Fibroblast of peridontal ligament (primary cell): Measurements from ENCODE around the gene GLDN.

Experiments
- DNase-seq: peaks from one replicate; pipeline ENCODE4 v3.0.0-alpha.2; 2010; ENCODE audit errors: extremely low read depth

GLDN gene

DNA sequence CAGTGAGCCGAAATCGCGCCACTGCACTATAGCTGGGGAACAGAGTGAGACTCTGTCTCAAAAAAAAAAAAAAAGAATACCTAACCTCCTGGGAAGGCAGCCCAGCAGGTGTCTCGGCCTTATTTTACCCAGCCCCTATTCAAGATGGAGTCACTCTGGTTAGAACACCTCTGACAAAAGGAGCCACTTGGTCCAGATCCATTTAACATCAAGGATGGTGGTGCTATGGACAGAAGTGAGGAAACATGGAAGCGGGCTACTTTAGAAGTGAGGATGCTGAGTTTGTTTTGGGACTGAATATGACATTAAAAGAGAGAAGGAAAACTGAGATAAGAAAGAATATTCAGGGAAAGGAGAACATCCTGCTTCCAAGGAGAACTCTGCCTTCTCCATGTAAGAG, 14.7 kb downstream of the GLDN start:
- no peak for DNase-seq

DNA sequence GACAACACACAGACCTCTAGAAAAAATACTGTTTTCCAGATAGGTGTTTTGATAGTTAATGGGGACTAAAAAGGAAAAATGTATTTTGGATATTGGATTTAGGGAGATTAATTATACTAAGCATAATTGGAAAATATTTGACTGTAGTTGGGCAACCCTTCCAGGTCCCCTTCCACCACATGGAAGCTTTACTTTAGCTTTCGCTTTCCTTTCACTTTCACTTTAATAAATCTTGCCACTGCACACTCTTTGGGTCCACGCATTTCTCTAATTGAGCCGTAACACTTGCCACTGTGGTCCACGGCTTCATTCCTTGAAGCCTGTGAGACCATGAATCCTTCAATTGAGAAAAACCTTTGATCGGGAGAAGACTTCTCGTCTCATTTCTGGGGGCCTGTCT, 15.5 kb downstream of the GLDN start:
- DNase-seq: no peak

DNA sequence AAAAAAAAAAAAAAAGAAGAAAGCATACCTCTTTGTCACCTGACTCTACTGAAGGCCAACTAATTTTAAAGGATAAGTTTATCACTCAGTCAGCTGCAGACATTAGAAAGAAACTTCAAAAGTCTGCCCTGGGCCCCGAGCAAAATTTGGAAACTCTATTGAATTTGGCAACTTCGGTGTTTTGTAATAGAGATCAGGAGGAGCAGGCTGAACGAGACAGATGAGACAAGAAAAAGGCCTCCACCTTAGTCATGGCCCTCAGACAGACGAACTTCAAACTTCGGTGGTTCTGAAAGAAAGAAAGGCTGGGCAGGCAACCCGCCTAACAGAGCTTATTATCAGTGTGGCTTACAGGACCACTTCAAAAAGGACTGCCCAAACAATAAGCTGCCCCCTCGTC, 18.5 kb downstream of the GLDN start:
- no peak for DNase-seq

GRCh38 chr15:51363383-51363782, 21.9 kb downstream of the GLDN start:
- no peak for DNase-seq

DNA sequence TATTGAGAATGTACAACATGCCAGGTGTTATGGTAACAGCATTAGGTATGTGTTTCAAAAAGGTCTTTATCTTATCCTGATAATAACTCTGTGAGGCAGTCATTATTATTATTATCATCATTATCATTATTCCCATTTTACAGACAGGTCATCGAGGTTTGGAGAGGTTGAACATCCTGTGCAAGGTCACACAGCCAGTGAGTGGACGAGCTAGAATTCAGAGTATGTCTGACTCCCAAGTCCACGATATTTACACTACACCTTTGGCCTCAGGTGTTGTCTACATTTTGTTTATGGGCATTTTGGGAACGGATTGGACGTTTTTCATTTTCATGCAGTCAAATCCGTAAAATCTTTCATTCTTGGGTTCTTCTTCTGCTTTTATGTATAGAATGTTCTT, 24.0 kb downstream of the GLDN start:
- no peak for DNase-seq

- no peak for DNase-seq
Measured at GRCh38 chr15:51366071-51366470, 24.6 kb downstream of the GLDN start.

DNA sequence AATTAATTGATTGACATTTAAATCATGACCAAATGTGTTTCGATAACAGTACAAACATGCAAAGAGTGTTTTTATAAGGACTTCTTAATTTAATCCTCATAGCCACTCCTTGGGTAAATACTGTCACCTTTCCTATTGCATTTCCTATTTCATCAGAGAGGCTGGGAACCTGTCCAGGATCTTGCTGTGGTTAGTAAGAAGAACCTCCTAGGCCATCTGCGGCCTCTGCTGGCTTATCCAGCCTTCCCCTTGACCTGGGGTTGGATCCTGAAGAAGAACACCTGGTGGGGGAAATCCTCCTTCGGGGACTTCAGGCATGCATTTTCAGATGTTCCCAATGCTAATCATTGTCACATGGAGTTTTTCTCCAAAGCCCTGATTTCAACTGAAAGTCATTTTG, 25.5 kb downstream of the GLDN start:
- peak; percentile 54 for DNase-seq

DNA sequence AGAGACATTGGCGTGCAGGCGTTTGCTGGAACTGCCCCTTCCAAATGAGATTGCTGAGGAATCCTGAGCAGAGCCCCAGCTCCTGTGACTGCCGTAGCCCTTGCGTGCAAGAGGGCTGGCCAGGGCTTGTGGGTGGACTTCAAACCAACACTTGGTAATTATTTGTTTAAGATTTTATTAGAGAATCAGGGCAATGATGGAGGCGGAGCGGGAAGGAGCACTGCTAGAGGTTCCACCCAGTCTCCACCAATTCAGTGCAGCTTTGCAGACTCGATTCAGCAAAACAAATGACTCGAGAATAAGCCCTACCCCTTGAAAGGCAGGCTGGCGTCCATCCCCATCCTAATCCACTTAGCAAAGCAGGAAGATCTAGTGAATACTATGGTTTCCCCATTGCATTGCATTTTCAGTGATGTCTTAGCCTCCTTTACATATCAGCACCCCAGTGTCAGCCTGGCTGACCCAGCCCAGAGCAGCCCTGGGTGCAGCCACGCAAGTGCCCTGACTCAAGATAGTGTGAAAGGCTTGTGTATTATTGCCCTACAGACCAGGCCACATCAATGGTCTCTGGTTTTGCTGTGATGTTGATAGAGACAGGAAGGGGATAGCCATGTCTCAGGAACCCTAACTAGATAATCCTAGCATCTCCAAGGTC, 26.0 kb downstream of the GLDN start:
- DNase-seq: no peak

- no peak for DNase-seq
Measured at GRCh38 chr15:51368307-51368706, 26.9 kb downstream of the GLDN start.

DNA sequence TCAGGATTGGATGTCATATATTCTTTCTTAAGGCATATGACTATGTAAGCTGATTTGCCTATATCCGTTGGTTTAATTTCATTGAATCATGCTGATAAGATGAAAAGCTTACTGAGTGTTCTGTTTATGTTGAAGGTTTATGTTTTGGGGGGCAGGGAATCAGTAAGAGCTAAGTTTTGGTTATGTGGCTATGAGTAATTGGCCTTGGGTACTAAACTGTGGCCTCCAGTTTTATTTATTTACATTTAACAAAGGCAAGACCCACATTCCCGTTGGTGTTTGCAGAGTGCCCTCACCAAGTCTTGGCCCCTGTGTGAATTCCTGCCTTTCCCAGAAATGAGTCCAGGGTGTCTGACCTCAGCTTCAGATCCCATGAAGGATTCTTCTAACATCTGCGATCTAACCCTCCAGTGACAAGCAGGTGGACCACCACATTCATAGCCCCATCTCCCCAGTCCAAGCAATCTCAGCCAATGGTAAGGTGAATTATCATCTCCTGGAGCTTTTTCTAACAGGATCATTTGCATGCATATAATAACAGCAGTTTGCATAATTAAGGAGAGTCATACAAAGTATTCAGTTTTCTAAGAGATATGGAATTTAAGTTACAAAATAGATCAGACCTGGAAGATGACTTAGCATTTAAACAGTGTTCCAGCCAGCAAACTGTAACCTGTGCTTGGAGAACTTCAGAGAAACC, 27.4 kb downstream of the GLDN start:
- DNase-seq: peak; percentile 91

GRCh38 chr15:51369451-51369761, 28.0 kb downstream of the GLDN start:
- no peak for DNase-seq

- peak; percentile 54 for DNase-seq
Measured at GRCh38 chr15:51371266-51371665, 29.8 kb downstream of the GLDN start.

DNA sequence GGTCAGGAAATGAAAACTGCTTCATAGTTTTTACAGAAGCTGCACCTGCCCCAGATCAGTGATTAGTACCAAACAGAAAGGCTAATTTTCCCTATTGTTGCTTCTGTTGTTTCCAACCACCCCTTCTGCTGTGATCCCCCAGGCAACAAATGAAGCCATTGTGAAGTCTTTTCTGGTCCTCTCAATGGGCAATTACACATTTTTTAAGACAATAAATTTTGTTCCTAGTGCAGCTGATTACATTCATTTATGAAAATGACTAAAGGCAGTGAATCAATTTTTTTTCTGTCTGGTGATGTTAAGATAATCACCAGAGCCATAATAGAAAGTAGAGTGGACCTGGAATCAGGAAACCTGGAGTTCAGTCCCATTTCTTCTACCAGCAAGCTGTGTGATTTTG, 32.7 kb downstream of the GLDN start:
- no peak for DNase-seq

DNA sequence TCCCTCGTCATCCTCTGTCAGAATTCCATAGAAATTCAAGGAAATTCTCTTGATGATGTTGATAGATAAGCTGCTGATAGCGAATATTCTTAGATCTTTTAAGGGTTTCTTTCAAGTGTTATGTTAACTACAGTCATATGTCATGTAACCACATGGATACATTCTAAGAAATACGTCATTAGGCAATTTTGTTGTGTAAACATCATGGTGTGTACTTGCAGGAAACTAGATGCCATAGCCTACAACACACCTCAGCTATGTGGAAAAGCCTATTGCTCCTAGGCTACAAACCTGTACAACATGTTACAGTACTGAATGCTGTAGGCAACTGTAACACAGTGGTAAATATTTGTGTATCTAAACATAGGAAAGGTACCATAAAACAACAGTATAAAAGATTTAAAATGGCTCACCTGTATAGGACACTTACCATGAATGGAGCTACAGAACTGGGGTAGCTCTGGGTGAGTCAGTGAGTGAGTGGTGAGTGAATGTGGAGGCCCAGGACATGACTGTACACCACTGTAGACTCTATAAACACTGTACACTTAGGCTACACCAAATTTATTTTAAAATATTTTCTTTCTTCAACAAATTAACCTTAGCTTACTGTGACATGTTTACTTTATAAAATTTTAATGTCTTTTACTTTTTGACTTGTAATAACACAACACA, 34.6 kb downstream of the GLDN start:
- peak; percentile 48 for DNase-seq

GRCh38 chr15:51377038-51377786, 35.8 kb downstream of the GLDN start:
- peak; percentile 96 for DNase-seq

- no peak for DNase-seq
Measured at GRCh38 chr15:51378406-51378805, 37.0 kb downstream of the GLDN start.

GRCh38 chr15:51379390-51379789, 37.9 kb downstream of the GLDN start:
- peak; percentile 63 for DNase-seq

GRCh38 chr15:51380999-51381806, 39.7 kb downstream of the GLDN start:
- DNase-seq: peak; percentile 90

GRCh38 chr15:51382787-51383186, 41.3 kb downstream of the GLDN start:
- DNase-seq: peak; percentile 66

- no peak for DNase-seq
Measured at GRCh38 chr15:51386029-51386428, 44.6 kb downstream of the GLDN start.

- DNase-seq: no peak
Measured at GRCh38 chr15:51386486-51386885, 45.0 kb downstream of the GLDN start.
